Astrocyte (in vitro differentiated cells and primary cell): ENCODE measurements around the gene TIAM2.

Experiments
- CTCF ChIP-seq: IDR thresholded peaks from 2 replicates; pipeline ENCODE4 v1.5.1; 2011; ENCODE audit warnings: low read depth, mild to moderate bottlenecking, inconsistent platforms, low read length, moderate library complexity; ENCODE audit not compliant: insufficient read depth
- EZH2 ChIP-seq: IDR thresholded peaks from 2 replicates; pipeline ENCODE4 v1.6.1; 2012; ENCODE audit warnings: mild to moderate bottlenecking, low read length, inconsistent platforms; ENCODE audit not compliant: insufficient read depth

- TF ChIP-seq CTCF (no peak), EZH2 (no peak)
Measured at GRCh38 chr6:155110721-155111120, 115.6 kb downstream of the TIAM2 start.
